Measurements from ENCODE around the gene EPS8L1. TPM values are rescaled to one million over a fixed set of nuclear protein-coding genes. Genes with fewer than 3 reads are reported as not detected.

EPS8L1 gene
- total RNA-seq, 1 experiment from 2014 or later: 75.8 TPM

GRCh38 chr19:55136399-55137102 lies 60.9 kb downstream of the EPS8L1 start:
- ATAC-seq (no peak), DNase-seq (no peak)
- H3K4me2 ChIP-seq (ENCODE audit: low read length): no peak overlapping the region
- H4K20me1 ChIP-seq (ENCODE audit: low read length): no peaks in the 10 kb centered on the region
- H3K27me3 ChIP-seq (ENCODE audit: low read length): no peaks in the 10 kb centered on the region
- no peaks in the 10 kb centered on the region for H3K9me2 ChIP-seq (replicated peaks; ENCODE audit: low read length)
- no peak overlapping the region for H2AFZ ChIP-seq (ENCODE audit: low read length)
- H3K27ac ChIP-seq (ENCODE audit: low read length): no peak overlapping the region
- CTCF ChIA-PET: no interaction called here
- TF ChIP-seq EZH2 (IDR thresholded peaks at IDR 0.05; ENCODE audit: low read length, unreplicated experiment): no peak
- H3K9me3 ChIP-seq (ENCODE audit: low read length): no peaks in the 10 kb centered on the region
- BruUV-seq (replicated peaks): no TSS peak
- POLR2A ChIA-PET (ENCODE audit: unreplicated experiment): no interaction called here
- intact Hi-C loops (cut with micrococcal nuclease): no loop called here
- H3K36me3 ChIP-seq (ENCODE audit: low read depth, low read length): no peaks in the 10 kb centered on the region
- H3F3A ChIP-seq (ENCODE audit: low read length, unreplicated experiment): no peaks in the 10 kb centered on the region
- no peak overlapping the region for H3K9ac ChIP-seq (ENCODE audit: low read length)
- no peak overlapping the region for H3K4me3 ChIP-seq (ENCODE audit: low read length)
- H3K4me1 ChIP-seq (ENCODE audit: insufficient read depth, low read length): no peaks in the 10 kb centered on the region
- no peaks in the 10 kb centered on the region for H3K79me2 ChIP-seq (ENCODE audit: low read length)

Small RNAs within 50 kb of the gene (microRNA-seq; reads per million reads assigned to microRNA genes)
- gene MIR7975 (ENCODE audit: unreplicated experiment): not detected

Other genes starting within 250 kb of the EPS8L1 start
- not detected in 2 replicates for gene KIR2DS4, start 243.2 kb upstream of the EPS8L1 start, total RNA-seq (2014; rRNA removed)
- gene KIR3DL2, start 225.4 kb upstream of the EPS8L1 start, total RNA-seq (2014; rRNA removed): not detected in 2 replicates
- not detected in 2 replicates for gene FCAR, start 201.6 kb upstream of the EPS8L1 start, total RNA-seq (2014; rRNA removed)
- gene NCR1, start 169.7 kb upstream of the EPS8L1 start, total RNA-seq (2014; rRNA removed): not detected in 2 replicates
- gene NLRP7, start 128.3 kb upstream of the EPS8L1 start, total RNA-seq (2014; rRNA removed): not detected in 2 replicates
- gene NLRP2, start 109.5 kb upstream of the EPS8L1 start, total RNA-seq (2014; rRNA removed): not detected in 2 replicates
- gene GP6, start 37.6 kb upstream of the EPS8L1 start, total RNA-seq (2014; rRNA removed): 0.58 TPM in 1 of 2 replicates, not detected in the other
- gene RDH13, start 12.7 kb upstream of the EPS8L1 start, total RNA-seq (2014; rRNA removed): 80.4 and 85.7 TPM in 2 replicates
- 136 and 180 TPM in 2 replicates for gene PPP1R12C, start 41.8 kb downstream of the EPS8L1 start, total RNA-seq (2014; rRNA removed)
- gene TNNT1, start 73.3 kb downstream of the EPS8L1 start, total RNA-seq (2014; rRNA removed): 266 and 317 TPM in 2 replicates
- 32.4 and 40.1 TPM in 2 replicates for gene TNNI3, start 81.9 kb downstream of the EPS8L1 start, total RNA-seq (2014; rRNA removed)
- 30.0 and 45.7 TPM in 2 replicates for gene DNAAF3, start 90.7 kb downstream of the EPS8L1 start, total RNA-seq (2014; rRNA removed)
- gene SYT5, start 104.4 kb downstream of the EPS8L1 start, total RNA-seq (2014; rRNA removed): 0.40 and 2.5 TPM in 2 replicates
- gene PTPRH, start 133.6 kb downstream of the EPS8L1 start, total RNA-seq (2014; rRNA removed): 8.1 and 10.9 TPM in 2 replicates
- 11.1 and 11.8 TPM in 2 replicates for gene TMEM86B, start 152.9 kb downstream of the EPS8L1 start, total RNA-seq (2014; rRNA removed)
- 159 and 221 TPM in 2 replicates for gene PPP6R1, start 183.1 kb downstream of the EPS8L1 start, total RNA-seq (2014; rRNA removed)
- 122 and 148 TPM in 2 replicates for gene HSPBP1, start 204.2 kb downstream of the EPS8L1 start, total RNA-seq (2014; rRNA removed)
- gene BRSK1, start 208.1 kb downstream of the EPS8L1 start, total RNA-seq (2014; rRNA removed): 5.1 and 8.7 TPM in 2 replicates
- gene TMEM150B, start 249.5 kb downstream of the EPS8L1 start, total RNA-seq (2014; rRNA removed): not detected in 2 replicates